Right lobe of liver (tissue), 6 donors: ENCODE results near the gene ARRB1. TPM values are rescaled to one million over a fixed set of nuclear protein-coding genes. Genes with fewer than 3 reads are reported as not detected.

Experiments used
- ATAC-seq, 4 donors: fragments of 200-7000 bp; cut with Tn5 transposase; one replicate each; pipeline ENCODE4 v1.9.1; 2020; ENCODE audit warnings: mild to moderate bottlenecking in 4 of 4, moderate library complexity in 4 of 4
- DNase-seq, 3 donors: peaks; one replicate each; pipeline ENCODE4 v3.0.0-alpha.2; 2020
- H3K27ac ChIP-seq, 3 donors: fragments of 200-600 bp; one replicate each; pipeline ENCODE4 v1.8.0; 2022
- H3K27me3 ChIP-seq, 2 donors: fragments of 200-600 bp; one replicate each; pipeline ENCODE4 v1.8.0; 2022
- H3K36me3 ChIP-seq, 4 donors: fragments of 200-600 bp; sonication (generic) in 1 of 4; one replicate each; pipeline versions ENCODE4 v1.5.1 to v1.8.0; 2017 to 2022; ENCODE audit warnings: control low read depth in 1 of 4
- H3K4me1 ChIP-seq, 4 donors: fragments of 200-600 bp; sonication (generic) in 1 of 4; one replicate each; pipeline versions ENCODE4 v1.5.1 to v1.8.0; 2017 to 2022; ENCODE audit warnings: control low read depth in 1 of 4
- H3K4me3 ChIP-seq, 3 donors: fragments of 200-600 bp; one replicate each; pipeline ENCODE4 v1.8.0; 2022
- H3K9me3 ChIP-seq, 4 donors: fragments of 200-600 bp; sonication (generic) in 1 of 4; one replicate each; pipeline versions ENCODE4 v1.5.1 to v1.8.0; 2017 to 2022; ENCODE audit warnings: control low read depth in 1 of 4
- CTCF ChIP-seq, 4 donors: fragments of 200-600 bp in 3 of 4; fragments of 450-650 bp in 1 of 4; IDR thresholded peaks; one replicate each; pipeline versions ENCODE4 v1.5.1 to v1.8.0; 2016 to 2022; ENCODE audit warnings: antibody characterized with exemption in 4 of 4, mild to moderate bottlenecking in 2 of 4
- POLR2A ChIP-seq: fragments of 450-650 bp; IDR thresholded peaks from one replicate; pipeline ENCODE4 v1.6.1; 2017; ENCODE audit warnings: antibody characterized with exemption, mild to moderate bottlenecking
- WGBS: methylation state at CpG from one replicate; pipeline ENCODE4 v1.1.6; 2018; ENCODE audit warnings: low coverage, low lambda C conversion rate; ENCODE audit not compliant: insufficient coverage; ENCODE audit errors: missing lambda C conversion rate; 5-methylcytosine and 5-hydroxymethylcytosine counted together
- intact Hi-C, 2 donors: fragments of 100-400 bp; cut with DNase I; formaldehyde crosslinking; loops; one replicate each; pipeline versions ENCODE4 v1.11.2 to v1.14.1; 2022
- total RNA-seq, 6 experiments: library from RNA; depleted of rRNA in 2 of 6; stranded (reverse); fragments of >200 nt in 2 of 6; fragmentation: NEBNext Ultra II Directional in 3 of 6; extraction: Animal tissue kit (Norgen Biotek cat#: 25700) in 3 of 6; gene quantifications; one replicate each; pipeline versions ENCODE4 v1.1.0 to v1.2.4, GENCODE V29; 2016 to 2023
- donor health status: DM: no; HTN: yes; CAD: no.
- donor health status: DM: no; HTN: no; CAD: no.
- donor health status: DM: no; HTN: no; CAD: no.
- donor health status: DM: no; HTN: yes; CAD: no.
- donor health status: DM: no; HTN: yes; CAD: no.

ARRB1 gene
- total RNA-seq, 6 experiments from 2014 or later = 8.6 to 26.4 (median 24.5) TPM

GRCh38 chr11:75344761-75345454, 6.6 kb downstream of the ARRB1 start:
- WGBS = 54% methylated on average over 5 of the region's 11 CpGs
- ATAC-seq (no peak), DNase-seq (no peak)
- Histone ChIP-seq H3K36me3 (no peaks in the 10 kb centered on the region), H3K27ac (peak overlapping the region in 2 of 3 donors; percentile 18 to 88), H3K9me3 (no peaks in the 10 kb centered on the region), H3K27me3 (no peaks in the 10 kb centered on the region), H3K4me3 (no peak overlapping the region), H3K4me1 (peaks cover 2 to 84% (median 39%) of the 10 kb centered on the region in 4 donors)
- intact Hi-C loops = no loop called here
- TF ChIP-seq POLR2A (no peak), CTCF (IDR thresholded peaks at IDR 0.05) (no peak)

GRCh38 chr11:75344186-75344585, 7.3 kb downstream of the ARRB1 start:
- no peak overlapping the region for H3K4me3 ChIP-seq
- DNase-seq (no peak), ATAC-seq (peak in 1 of 4 donors; percentile 0)
- TF ChIP-seq CTCF (IDR thresholded peaks at IDR 0.05) (no peak), POLR2A (no peak)
- H3K4me1 ChIP-seq = peaks cover 2 to 84% (median 40%) of the 10 kb centered on the region in 4 donors
- peak overlapping the region; percentile 41 to 88 (median 77) for H3K27ac ChIP-seq
- H3K36me3 ChIP-seq = no peaks in the 10 kb centered on the region
- no peaks in the 10 kb centered on the region for H3K9me3 ChIP-seq
- no peaks in the 10 kb centered on the region for H3K27me3 ChIP-seq
- WGBS = 33% methylated on average over 1 of the region's 3 CpGs
- intact Hi-C loops = no loop called here

GRCh38 chr11:75342966-75343870, 8.2 kb downstream of the ARRB1 start:
- peak overlapping the region; percentile 41 to 88 (median 77) for H3K27ac ChIP-seq
- H3K36me3 ChIP-seq = no peaks in the 10 kb centered on the region
- H3K27me3 ChIP-seq = no peaks in the 10 kb centered on the region
- DNase-seq (peak in 2 of 3 donors; percentile 73 to 91), ATAC-seq (peak; percentile 59 to 75 (median 72))
- no peaks in the 10 kb centered on the region for H3K9me3 ChIP-seq
- TF ChIP-seq CTCF (IDR thresholded peaks at IDR 0.05) = no peak
- TF ChIP-seq POLR2A = no peak
- intact Hi-C loops = no loop called here
- WGBS = 15% methylated on average over 8 of the region's 12 CpGs
- H3K4me1 ChIP-seq = peaks cover 2 to 84% (median 38%) of the 10 kb centered on the region in 4 donors
- H3K4me3 ChIP-seq = peak overlapping the region in 1 of 3 donors; percentile 37

GRCh38 chr11:75342231-75342918, 9.1 kb downstream of the ARRB1 start:
- no peak for DNase-seq
- 73% methylated on average over 10 of the region's 15 CpGs for WGBS
- no peak for ATAC-seq

More at GRCh38 chr11:75342231-75342918, 9.1 kb downstream of the ARRB1 start:
- H3K27me3 ChIP-seq = no peaks in the 10 kb centered on the region
- no peak overlapping the region for H3K4me3 ChIP-seq
- intact Hi-C loops = no loop called here
- no peaks in the 10 kb centered on the region for H3K36me3 ChIP-seq
- H3K4me1 ChIP-seq = peaks cover 0 to 78% (median 38%) of the 10 kb centered on the region in 4 donors
- H3K27ac ChIP-seq = peak overlapping the region in 2 of 3 donors; percentile 37 to 77
- TF ChIP-seq CTCF (IDR thresholded peaks at IDR 0.05) (no peak), POLR2A (no peak)
- no peaks in the 10 kb centered on the region for H3K9me3 ChIP-seq
